Breast epithelium (tissue), 4 donors: ENCODE data around the gene GNL3. TPM values are rescaled to one million over a fixed set of nuclear protein-coding genes. Genes with fewer than 3 reads are reported as not detected.

Source experiments
- DNase-seq, 2 donors: peaks; one replicate each; pipeline ENCODE4 v3.0.0-alpha.2; 2019; ENCODE audit warnings: low spot score in 2 of 2
- H3K27ac ChIP-seq, 2 donors: fragments of 200-600 bp; sonication (generic) in 1 of 2; one replicate each; pipeline ENCODE4 v1.5.1; 2016 to 2019; ENCODE audit warnings: mild to moderate bottlenecking in 1 of 2
- H3K27me3 ChIP-seq, 2 donors: fragments of 200-600 bp; sonication (generic) in 1 of 2; one replicate each; pipeline versions ENCODE4 v1.5.1 to v1.6.0; 2017 to 2019; ENCODE audit warnings: control low read depth in 1 of 2, mild to moderate bottlenecking in 1 of 2
- H3K36me3 ChIP-seq: fragments of 200-600 bp; one replicate; pipeline ENCODE4 v1.5.1; 2019
- H3K4me1 ChIP-seq, 2 donors: fragments of 200-600 bp; sonication (generic); one replicate each; pipeline ENCODE4 v1.5.1; 2016 to 2019; ENCODE audit warnings: control low read depth in 1 of 2
- H3K4me3 ChIP-seq, 3 donors: fragments of 200-600 bp; sonication (generic); 1 replicate in 2 of 3; 2 replicates in 1 of 3; pipeline ENCODE4 v1.5.1; 2016 to 2019; ENCODE audit warnings: mild to moderate bottlenecking in 3 of 3, moderate library complexity in 2 of 3
- H3K9me3 ChIP-seq, 2 donors: fragments of 200-600 bp; sonication (generic) in 1 of 2; one replicate each; pipeline ENCODE4 v1.5.1; 2016 to 2019; ENCODE audit warnings: control low read depth in 1 of 2
- POLR2A ChIP-seq: fragments of 450-650 bp; IDR thresholded peaks from one replicate; pipeline ENCODE4 v1.6.1; 2016; ENCODE audit warnings: antibody characterized with exemption, mild to moderate bottlenecking, moderate library complexity
- POLR2AphosphoS5 ChIP-seq, 3 donors: sonication (generic); formaldehyde crosslinking; IDR thresholded peaks; one replicate each; pipeline ENCODE4 v1.6.1; 2017; ENCODE audit warnings: antibody characterized with exemption in 3 of 3
- intact Hi-C: fragments of 100-400 bp; cut with DNase I; formaldehyde crosslinking; loops from one replicate; pipeline ENCODE4 v1.15.1; 2023; ENCODE audit warnings: low total_unique reads
- total RNA-seq, 3 donors: library from RNA; depleted of rRNA; stranded (reverse); fragments of >200 nt; gene quantifications; one replicate each; pipeline ENCODE4 v1.1.0, GENCODE V29; 2016
- TF ChIP-seq, protein P1 (sequence below), 3 donors: fragments of 450-650 bp; IDR thresholded peaks; one replicate each; pipeline ENCODE4 v1.5.1; 2016 to 2017; ENCODE audit warnings: antibody characterized with exemption in 3 of 3, mild to moderate bottlenecking in 3 of 3, moderate library complexity in 3 of 3

Gene GNL3
- total RNA-seq, 3 donors from 2014 or later, result 57.3 to 137 (median 126) TPM

DNA sequence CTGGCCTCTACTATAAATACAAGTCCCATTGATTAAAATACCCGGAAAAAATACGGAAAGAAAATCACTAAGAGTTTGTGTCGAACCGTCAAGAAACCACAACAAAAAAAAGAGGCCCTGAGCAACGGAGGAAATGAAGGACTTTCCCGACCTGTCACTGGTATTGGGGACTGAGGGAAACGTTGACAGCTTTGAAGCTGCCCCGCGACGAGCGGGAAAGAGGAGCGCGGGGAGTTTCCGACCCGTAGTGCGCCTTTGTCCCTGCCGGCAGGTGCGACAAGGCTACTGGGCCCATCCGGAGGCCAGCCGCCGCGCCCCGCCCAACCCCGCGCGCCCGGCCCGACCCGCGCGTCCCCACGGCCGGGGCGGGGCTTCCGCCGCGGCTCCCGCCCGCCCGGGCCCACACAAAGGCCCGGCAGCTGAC lies 535 bp upstream of the GNL3 start:
- DNase-seq, result peak; percentile 68 to 77
- no peaks in the 10 kb centered on the region for H3K27me3 ChIP-seq
- H3K4me1 ChIP-seq, result peaks cover 0 to 18% of the 10 kb centered on the region in 2 donors
- no peaks in the 10 kb centered on the region for H3K9me3 ChIP-seq
- TF ChIP-seq POLR2AphosphoS5 (IDR thresholded peaks at IDR 0.05) (peak in 1 of 3 donors; percentile 1), POLR2A (peak; percentile 35)
- TF ChIP-seq, protein P1, sequence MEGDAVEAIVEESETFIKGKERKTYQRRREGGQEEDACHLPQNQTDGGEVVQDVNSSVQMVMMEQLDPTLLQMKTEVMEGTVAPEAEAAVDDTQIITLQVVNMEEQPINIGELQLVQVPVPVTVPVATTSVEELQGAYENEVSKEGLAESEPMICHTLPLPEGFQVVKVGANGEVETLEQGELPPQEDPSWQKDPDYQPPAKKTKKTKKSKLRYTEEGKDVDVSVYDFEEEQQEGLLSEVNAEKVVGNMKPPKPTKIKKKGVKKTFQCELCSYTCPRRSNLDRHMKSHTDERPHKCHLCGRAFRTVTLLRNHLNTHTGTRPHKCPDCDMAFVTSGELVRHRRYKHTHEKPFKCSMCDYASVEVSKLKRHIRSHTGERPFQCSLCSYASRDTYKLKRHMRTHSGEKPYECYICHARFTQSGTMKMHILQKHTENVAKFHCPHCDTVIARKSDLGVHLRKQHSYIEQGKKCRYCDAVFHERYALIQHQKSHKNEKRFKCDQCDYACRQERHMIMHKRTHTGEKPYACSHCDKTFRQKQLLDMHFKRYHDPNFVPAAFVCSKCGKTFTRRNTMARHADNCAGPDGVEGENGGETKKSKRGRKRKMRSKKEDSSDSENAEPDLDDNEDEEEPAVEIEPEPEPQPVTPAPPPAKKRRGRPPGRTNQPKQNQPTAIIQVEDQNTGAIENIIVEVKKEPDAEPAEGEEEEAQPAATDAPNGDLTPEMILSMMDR (IDR thresholded peaks at IDR 0.05), result no peak
- H3K36me3 ChIP-seq, result no peaks in the 10 kb centered on the region
- peak overlapping the region; percentile 62 to 81 (median 77) for H3K4me3 ChIP-seq
- peak overlapping the region; percentile 97 to 98 for H3K27ac ChIP-seq
- intact Hi-C loops, result no loop called here

DNA sequence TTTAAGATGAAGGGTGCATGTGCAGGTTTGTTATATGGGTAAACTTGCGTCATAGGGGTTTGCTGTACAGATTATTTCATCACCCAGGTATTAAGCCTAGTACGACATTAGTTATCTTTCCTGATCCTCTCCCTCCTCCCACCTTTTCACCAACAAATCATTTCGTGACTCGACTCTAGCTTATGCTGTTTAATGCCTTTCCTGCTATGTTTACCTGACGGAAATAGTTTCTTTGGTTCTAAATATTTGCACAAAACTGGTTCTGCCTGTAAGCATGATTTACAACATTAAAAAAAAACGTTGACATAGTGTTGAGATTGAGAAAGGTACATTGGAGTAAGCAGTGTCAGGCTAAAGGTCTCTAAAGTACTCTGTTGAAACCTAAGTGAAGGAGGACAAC lies 2.4 kb downstream of the GNL3 start:
- Histone ChIP-seq H3K27ac (peak overlapping the region; percentile 97 to 98), H3K4me3 (no peak overlapping the region), H3K4me1 (peaks cover 0 to 18% of the 10 kb centered on the region in 2 donors), H3K36me3 (no peaks in the 10 kb centered on the region), H3K9me3 (no peaks in the 10 kb centered on the region), H3K27me3 (no peaks in the 10 kb centered on the region)
- intact Hi-C loops, result no loop called here
- DNase-seq, result no peak
- TF ChIP-seq POLR2AphosphoS5 (IDR thresholded peaks at IDR 0.05) (no peak), POLR2A (no peak)
- TF ChIP-seq, protein P1 (IDR thresholded peaks at IDR 0.05), result no peak

DNA sequence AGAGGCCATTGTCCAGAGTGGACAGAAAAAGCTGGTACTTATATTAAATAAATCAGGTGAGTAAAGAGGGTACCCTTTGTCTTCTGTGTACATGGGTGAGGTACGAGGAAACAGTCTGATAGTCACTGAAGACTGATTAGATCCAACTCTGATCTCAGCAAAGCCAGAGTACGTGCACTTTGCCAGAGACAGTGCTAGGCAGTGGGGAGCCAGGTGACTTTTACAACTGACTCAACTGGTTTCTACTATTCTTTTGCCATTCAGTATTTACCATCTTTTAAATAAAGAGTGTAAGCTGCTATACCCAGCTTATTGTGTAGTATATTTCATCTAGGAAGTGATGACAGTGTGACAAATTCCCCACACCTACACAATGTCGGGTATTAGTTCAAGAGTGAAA lies 3.3 kb downstream of the GNL3 start:
- H3K4me1 ChIP-seq, result peaks cover 0 to 12% of the 10 kb centered on the region in 2 donors
- no peaks in the 10 kb centered on the region for H3K9me3 ChIP-seq
- H3K27me3 ChIP-seq, result no peaks in the 10 kb centered on the region
- TF ChIP-seq, protein P1 (IDR thresholded peaks at IDR 0.05), result no peak
- TF ChIP-seq POLR2AphosphoS5 (IDR thresholded peaks at IDR 0.05) (no peak), POLR2A (no peak)
- H3K36me3 ChIP-seq, result no peaks in the 10 kb centered on the region
- H3K4me3 ChIP-seq, result no peak overlapping the region
- intact Hi-C loops, result no loop called here
- DNase-seq, result no peak
- peak overlapping the region; percentile 68 to 97 for H3K27ac ChIP-seq

DNA sequence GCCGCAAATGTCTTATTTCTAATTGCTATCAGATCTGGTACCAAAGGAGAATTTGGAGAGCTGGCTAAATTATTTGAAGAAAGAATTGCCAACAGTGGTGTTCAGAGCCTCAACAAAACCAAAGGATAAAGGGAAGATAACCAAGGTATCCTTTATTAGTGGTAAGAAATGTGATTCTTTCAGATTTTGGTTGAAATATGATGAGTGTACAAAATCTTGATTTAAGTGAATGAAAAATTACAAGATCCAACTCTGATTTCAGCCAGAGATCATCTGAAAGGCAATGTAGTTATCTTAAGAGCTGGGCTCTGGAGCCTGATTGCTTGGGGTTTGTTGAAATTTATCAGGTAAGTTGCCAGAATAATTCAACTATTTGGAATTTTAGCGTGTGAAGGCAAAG lies 4.7 kb downstream of the GNL3 start:
- no peak for DNase-seq
- intact Hi-C loops, result no loop called here

DNA sequence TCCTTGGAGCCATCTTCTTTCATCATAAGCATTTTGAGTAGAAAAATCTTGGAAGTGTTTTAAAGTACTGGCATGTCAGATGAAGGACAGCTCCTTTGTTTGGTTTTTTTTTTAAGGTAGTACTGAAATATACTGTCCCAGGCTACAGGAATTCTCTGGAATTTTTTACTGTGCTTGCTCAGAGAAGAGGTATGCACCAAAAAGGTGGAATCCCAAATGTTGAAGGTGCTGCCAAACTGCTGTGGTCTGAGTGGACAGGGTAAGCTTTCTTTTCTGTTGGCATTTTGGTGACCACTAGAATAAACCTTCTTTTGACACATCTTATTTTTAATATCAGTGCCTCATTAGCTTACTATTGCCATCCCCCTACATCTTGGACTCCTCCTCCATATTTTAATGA lies 7.2 kb downstream of the GNL3 start:
- H3K4me1 ChIP-seq, result no peaks in the 10 kb centered on the region
- no peak for DNase-seq
- intact Hi-C loops, result no loop called here
- H3K27me3 ChIP-seq, result no peaks in the 10 kb centered on the region
- H3K36me3 ChIP-seq, result no peaks in the 10 kb centered on the region
- H3K4me3 ChIP-seq, result no peak overlapping the region
- H3K9me3 ChIP-seq, result no peaks in the 10 kb centered on the region
- TF ChIP-seq POLR2AphosphoS5 (IDR thresholded peaks at IDR 0.05) (no peak), POLR2A (no peak)
- TF ChIP-seq, protein P1 (IDR thresholded peaks at IDR 0.05), result no peak
- peak overlapping the region in 1 of 2 donors; percentile 59 for H3K27ac ChIP-seq

More for the DNA sequence above, 4.7 kb downstream of the GNL3 start:
- Histone ChIP-seq H3K9me3 (no peaks in the 10 kb centered on the region), H3K36me3 (no peaks in the 10 kb centered on the region), H3K27me3 (no peaks in the 10 kb centered on the region), H3K4me1 (peaks cover 0 to 6% of the 10 kb centered on the region in 2 donors), H3K4me3 (no peak overlapping the region), H3K27ac (no peak overlapping the region)
- no peak for TF ChIP-seq POLR2A
